Glomerular visceral epithelial cell (primary cell): ENCODE results near the gene CCSER1.
"Not testable (repeated sequence)": the region's sequence is repeated elsewhere in the genome, so short reads cannot be mapped to it uniquely, and the experiment has no call there.

Experiments used
- DNase-seq: peaks from one replicate; pipeline ENCODE4 v3.0.0-alpha.2; 2016; ENCODE audit errors: extremely low spot score

The CCSER1 gene

GRCh38 chr4:90443231-90443630, 316.0 kb downstream of the CCSER1 start:
- DNase-seq = no peak

DNA sequence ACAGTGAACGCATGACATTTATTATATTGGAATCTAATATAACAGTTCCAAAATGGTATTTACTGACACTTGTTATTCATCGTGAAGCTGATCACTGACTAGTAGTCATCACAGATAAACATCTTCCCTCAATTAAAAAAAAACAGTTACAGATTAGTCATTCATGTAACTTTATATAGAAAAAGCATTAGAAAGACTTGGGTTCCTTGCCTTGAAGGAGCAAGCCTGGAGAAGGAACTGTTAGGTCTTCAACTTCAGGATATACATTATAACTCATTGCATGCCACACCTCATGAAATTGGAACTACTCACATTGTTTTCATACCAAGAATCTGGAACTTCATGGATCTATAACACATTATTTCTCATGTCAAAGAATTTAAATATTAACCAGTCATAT, 317.7 kb downstream of the CCSER1 start:
- DNase-seq = no peak

- DNase-seq = no peak
These were observed 318.2 kb downstream of the CCSER1 start for GRCh38 chr4:90445380-90445779.

DNA sequence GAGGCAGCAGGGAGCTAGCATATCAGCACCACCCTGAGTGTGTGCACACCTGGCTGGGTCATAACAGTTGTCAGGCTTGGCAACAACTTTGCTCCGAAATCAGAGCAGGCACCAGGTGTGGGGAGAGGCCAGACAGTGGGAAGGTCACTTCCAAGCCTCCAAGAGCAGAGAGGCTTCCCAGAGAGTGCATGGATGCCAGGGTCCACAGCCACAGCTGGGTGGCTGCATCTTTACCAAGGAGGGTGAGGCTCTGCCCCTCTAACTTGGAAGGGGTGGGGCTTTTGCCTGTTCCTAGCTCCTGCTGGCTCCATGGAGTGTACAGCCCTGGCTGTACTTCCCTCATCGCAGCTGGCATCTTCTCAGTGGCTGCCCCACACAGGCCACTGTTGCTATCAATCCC, 322.4 kb downstream of the CCSER1 start:
- no peak for DNase-seq

DNA sequence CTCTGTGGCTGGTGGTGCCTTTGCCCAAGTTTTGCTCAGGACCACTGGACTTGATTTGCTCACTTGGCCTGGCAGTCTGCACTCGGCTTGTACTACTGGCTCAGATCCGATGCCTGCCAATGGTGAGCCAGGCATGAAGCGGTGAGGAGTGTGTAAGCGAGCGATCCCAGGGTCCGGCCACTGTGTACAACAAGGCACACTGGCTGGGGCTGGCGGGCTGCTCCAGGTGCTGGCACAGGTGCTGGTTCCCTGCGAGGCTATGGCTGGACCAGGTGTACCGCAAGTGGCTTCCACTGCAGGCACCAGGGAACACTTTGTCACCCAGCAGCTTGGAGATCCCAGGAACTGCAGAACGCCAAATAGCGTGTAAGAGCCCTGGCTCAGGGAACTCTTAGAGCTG, 329.7 kb downstream of the CCSER1 start:
- DNase-seq = no peak

- DNase-seq = no peak
These were observed 330.6 kb downstream of the CCSER1 start for GRCh38 chr4:90457817-90458216.

DNA sequence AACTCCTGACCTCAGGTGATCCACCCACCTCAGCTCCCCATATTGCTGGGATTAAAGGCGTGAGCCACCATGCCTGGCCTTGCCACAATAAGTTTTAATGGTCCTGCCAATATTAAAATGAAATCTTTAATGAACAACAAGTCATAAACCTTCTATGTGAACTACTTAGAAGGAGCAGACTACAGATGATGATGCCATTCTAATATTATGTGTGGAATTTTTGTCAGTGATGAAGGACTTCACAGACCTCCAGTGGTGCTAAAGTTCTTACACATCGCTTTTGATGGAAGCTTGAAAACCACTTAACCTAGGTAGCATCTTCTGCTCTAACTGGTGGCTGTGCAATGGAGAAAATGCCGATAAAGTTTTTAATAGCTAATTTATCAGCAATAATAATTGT, 331.4 kb downstream of the CCSER1 start:
- DNase-seq = peak; percentile 3

DNA sequence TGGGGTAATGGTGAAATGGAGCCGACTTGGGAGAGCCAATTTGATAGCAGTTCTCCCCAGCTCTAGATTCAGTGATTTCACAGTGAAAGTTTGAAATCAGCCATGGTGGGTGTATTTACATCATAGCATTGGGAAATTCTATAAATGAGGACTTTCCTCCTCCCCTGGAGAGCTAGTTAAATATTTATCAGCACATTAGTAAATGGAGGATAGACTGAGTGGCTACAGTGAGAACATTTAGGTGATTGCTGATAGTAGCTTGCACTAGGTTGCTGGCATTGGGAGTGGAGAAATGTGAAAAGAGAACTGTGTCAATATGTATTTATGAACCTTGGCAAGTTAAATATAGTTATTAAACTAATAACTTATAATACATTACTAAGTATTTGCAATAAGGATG, 347.3 kb downstream of the CCSER1 start:
- no peak for DNase-seq

- DNase-seq = no peak
These were observed 348.8 kb downstream of the CCSER1 start for GRCh38 chr4:90476019-90476418.

DNA sequence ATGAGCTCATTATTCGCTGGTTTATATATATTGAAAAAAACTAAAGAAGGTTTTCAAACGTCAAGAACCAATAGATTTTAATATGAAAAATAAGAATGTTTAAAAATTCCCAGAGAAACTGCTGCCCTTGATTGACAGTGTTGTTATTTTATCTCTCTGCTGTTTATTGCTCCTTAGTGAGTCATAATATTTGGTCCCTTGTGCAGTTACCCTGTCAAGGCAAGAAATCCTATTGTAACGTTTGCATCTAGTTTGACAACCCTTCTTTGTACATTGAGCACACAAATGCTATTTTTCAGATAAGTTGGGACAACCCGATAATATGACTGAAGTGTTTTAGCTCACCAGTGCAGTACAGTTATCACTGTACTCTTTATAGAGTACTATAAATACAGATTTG, 349.4 kb downstream of the CCSER1 start:
- DNase-seq = no peak

GRCh38 chr4:90484894-90485293, 357.7 kb downstream of the CCSER1 start:
- DNase-seq = not testable (repeated sequence)

DNA sequence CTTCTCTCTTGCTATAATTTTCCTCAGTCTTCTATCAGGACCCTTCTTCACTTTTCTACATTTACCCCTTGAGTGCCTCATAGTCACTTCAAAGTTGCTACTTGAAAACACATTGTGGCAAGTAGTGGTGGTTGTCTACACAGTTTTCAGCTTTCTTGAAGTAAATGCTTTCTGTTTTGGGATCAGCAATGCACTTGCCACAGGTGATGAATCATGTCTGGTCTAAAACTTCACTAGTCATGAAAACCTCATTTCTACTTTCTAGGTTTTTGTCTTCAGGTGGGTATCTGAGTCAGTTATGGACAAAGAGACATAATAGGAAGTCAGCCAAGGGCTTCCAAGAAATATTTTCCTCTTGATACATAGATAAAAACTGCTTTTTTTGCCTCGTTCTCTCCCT, 359.2 kb downstream of the CCSER1 start:
- no peak for DNase-seq

DNA sequence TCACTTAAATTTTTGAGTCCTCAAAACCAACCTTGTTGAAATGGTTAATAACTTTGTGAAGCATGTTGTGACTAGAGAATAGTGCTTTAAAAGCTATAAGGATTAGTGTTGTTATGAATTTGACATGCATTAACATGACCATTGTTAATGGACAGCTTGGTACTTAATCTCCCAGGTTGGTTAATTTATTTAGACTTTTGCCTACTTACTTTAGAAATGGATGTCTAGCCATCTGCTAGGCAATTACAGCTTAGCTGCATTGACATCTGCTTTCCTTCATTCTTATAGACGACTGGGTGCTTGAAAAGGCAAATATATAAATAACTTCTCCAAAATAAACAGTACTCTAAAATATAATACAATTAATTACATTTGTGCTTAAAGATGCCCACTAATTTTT, 368.0 kb downstream of the CCSER1 start:
- DNase-seq = no peak

- no peak for DNase-seq
These were observed 368.7 kb downstream of the CCSER1 start for GRCh38 chr4:90495936-90496335.

DNA sequence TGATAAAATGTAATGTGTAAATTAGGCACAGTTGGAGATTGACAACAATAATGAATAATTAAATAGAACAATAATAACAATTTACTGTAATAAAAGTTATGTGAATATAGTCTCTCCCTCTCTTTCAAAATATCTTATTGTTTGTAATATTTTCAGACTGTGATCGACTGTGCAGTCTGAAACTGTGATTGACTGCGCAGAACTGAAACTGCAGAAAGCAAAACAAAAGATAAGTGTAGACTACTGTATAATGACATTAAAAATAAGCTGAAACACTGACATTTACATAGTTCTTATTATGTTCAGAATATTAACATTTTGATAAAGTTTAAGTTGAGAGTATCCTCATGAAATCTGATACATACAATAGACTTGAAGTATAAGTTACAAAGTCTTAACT, 371.0 kb downstream of the CCSER1 start:
- DNase-seq = no peak

GRCh38 chr4:90503677-90504076, 376.5 kb downstream of the CCSER1 start:
- DNase-seq = no peak

DNA sequence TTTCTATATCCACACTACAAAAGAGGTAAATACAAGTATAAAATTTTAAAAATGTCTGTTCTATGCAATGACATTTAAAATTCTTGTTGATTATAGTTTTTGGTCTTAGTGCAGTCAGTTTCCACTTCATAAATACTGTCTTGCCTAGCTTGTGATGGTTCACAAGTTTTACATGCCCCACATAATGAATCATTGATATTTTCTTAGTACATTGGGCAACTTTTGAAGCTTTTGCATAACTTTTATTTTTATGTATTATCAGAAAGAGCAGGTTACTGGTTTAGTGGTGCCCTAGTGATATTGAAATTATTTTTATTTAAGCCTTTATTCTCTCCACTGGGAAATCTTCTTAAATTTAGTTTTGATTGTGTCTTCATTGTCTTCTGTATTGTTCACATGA, 388.0 kb downstream of the CCSER1 start:
- DNase-seq = no peak

DNA sequence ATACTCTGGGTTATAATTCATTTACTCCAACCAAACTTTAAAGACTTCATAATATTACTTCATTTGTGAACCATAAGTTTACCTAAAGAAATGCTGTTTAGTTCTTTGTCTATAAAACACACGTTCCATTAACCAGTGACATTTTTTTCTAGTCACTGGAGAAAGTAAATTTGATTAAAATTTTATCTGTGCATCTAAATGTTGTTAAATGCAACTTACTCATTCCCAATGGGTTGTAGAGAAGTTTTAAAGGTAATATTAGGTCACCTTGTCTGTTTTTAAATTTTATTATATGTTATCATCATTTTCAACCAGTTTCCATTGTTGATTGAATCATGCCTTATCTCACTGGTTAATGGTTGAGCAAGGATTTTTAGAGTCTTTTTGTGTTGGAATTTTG, 401.4 kb downstream of the CCSER1 start:
- no peak for DNase-seq

DNA sequence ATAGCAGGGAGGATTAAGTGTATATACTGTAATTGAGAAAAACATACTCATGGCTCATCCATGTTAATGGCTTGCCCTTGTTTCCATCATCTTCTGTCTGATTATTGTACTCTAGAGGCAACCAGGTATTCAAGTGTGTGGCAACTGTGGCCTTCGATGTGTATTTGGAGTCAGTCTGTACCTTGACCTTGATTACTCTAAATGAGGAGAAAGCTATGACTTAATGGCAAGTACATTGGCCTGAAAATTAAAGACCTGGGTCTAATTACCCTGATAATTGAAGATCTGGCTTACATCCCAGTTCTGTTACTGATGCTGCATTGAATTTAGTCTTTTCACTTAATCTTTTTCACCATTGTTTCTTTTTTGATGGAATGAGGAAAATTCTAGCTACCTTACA, 409.2 kb downstream of the CCSER1 start:
- no peak for DNase-seq

DNA sequence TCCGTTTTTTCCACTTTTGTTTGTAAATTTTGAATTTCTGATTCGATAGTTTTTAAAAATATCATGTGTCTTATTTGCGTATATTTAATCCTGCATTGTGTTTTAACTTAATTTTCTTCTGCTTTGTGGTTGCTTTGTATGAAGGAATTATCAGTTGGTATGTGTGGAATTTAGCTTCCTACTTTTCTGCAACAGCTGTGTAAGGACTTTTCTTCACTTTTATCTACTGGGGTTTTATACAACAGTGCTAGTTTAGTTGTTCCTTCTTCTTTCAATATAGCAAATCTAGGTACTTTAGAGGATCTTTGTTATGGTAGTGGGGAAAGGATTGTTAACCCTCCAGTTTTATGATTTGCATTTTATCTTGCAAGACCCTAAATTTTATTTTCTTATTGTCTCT, 410.3 kb downstream of the CCSER1 start:
- DNase-seq = no peak

DNA sequence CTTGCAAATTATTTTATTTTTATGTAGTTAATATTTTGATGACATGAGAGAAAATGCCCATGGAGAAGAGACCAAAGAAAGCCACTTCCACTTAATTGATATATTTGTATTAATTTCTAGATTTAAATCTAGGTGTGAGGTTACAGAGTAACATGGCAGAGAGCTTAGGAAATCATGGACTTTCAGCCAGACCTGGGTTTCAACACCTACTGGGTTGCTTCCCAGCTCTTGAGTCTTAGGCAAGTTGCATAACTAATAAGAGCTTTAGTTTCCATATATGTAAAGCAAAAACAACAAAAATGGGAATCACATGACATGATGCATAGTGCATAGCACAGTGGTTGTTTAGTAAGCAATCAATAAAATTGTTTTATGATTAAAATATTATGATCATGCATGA, 413.3 kb downstream of the CCSER1 start:
- DNase-seq = no peak

DNA sequence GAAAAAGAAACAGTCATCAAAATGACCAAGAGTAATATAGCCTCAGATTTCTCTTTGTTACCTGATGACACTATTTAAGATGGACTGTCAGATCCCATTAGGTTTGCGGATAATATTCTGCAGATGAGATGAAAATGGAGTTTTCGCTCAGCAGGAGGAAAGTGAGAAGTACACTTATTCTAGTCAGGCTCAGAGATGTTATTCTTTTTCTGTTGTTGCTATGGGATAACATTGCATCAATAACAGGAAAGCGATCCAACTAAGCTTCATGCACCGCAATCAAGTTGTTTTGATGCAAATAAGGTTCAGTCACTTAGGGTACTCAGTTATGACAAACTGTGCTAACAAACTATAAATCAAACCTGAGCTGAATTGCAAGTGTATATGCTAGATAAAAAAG, 415.0 kb downstream of the CCSER1 start:
- no peak for DNase-seq

- no peak for DNase-seq
These were observed 416.4 kb downstream of the CCSER1 start for GRCh38 chr4:90543419-90544170.

DNA sequence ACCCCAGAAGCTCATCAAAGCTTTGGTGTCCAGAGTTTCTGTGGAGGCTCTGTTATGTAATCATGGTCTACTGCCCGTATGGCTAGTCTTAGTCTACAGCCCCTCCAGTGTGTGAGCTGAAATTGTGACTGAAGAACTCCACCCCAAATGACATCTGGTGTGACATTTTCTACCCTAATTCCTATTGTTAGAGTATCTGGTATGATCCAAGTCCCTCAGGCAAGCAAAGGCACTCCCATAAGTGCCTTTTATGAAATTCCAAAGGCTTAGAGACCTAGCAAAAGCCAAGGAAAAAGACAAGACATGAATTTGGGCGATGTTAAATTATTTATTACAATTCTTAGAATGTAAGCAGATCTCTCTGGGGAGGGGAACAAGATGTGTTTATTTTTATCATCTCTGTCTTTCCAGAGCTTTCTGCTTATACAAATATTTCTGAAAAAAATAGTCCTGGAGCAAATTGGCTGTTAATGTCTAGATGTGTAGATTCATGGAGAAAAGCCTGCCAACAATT, 417.4 kb downstream of the CCSER1 start:
- no peak for DNase-seq
